ENCODE data around the gene HOXC9.

The HOXC9 gene

DNA sequence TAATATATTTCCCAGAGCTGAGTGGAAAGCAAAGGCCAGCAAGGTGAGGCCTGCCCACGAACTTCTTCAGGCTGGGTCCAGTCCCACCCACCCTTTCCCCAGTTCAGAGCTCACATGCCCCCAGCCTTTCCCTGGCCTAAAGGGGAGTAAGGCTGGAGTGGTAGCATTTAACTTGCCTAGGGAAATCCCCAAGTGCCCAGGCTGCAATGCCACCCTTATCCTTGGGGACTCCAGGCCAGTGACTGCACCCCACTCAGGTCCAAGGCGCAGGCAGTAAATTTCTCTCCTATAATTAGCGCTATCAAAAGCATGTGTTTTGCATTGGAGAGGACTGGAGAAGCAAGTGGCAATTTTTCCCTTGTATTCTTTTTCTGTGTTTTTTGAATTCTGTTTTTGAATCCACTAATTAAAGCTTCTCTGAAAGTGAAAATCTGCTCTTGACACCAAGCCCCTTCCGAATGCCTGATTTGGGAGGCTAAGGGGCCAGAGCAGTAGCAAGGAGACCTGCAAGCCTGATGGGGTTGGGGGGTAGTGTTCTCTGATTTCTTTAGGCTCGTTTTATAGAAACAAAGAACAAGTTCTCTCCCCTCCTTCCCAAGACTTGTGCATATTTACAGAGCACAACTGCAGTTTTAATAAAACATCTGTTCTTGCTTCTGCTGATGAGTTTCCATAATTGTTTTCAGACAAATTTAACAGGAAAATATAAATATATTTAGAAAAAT, 24.8 kb downstream of the HOXC9 start:
- FAIRE-seq (no peak), DNase-seq (ENCODE audit: insufficient read length, low spot score) (no peak)

DNA sequence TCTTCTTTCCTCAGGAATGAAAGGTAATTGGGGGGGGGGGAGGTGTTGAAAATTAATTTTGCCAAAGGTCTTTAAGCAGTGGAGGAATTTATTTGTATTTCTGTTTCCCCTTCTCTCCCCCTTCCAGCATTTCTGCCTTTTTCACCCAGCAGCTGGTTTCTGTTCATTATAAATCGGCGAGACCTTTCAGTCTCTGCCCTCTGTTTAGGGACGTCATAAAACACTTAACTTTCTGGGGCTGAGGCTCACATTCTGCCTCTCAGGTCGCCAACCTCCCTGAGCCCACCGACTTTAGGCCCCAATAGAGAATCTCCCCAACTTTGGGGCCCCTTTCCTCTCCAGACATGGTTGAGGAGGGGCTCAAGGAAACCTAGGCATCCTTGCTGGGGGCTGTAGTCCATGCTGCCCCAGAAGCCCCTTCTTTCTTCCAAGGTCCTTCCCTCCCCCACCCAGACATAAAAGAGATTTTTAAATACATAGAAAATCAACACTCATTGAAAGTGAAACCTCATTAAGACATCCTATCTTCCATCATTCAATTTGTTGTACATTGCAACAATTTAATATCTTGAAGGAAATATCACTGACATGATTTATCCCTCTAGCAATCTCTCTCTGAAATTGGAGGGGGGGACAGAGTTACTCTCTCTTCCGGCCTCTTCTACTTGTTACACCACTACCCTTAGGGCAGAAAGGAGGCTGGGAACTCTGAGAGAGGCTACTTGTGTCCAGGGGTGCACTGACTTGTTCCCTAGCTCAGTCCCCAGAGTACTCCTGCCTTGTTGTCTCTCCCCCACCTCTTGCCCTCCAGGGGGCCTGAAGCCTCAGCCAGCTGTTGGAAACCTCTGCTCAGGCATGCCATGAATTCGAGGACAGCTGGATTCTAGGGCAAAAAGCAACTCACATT, 25.8 kb downstream of the HOXC9 start:
- DNase-seq (ENCODE audit: insufficient read length, low spot score) (no peak), FAIRE-seq (no peak)

DNA sequence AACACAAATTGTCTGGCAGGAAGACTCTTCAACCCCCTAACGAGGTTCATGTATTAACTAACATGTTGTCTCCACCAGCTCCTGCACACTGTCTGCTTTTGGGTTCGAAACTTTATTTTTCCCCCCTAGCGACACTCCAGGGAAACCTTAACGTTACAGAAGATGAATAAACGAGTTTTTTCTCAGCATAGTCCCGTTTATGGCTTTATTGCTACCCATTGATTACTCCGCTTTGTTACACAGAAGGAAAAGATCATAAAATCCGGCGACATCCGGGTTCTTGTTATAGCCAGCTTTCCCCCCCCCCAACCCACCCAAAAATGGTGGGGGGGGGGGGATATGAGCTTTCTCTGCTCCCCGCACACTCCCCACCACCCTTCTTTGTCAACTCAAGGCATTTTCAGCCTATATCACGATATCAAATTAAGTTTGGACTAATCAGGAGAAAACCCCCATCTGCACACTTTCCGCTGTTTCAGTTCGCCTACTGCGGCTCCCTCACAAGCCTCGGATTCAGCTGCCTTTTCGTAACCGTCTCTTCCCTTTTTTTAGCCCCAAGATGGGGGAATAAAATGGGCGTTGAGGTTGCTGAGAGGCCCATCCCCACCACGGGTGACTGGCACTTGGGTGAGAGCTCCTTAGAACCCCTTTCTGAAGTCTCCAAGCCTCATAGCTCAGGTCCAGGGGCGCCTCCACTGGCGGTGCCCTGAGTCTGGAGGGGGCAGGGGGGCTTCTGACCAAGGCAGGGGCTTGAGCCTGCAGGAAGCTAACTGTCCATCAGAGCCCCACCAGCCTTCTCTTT, 26.9 kb downstream of the HOXC9 start:
- FAIRE-seq = no peak
- no peak for DNase-seq (ENCODE audit: insufficient read length, low spot score)

DNA sequence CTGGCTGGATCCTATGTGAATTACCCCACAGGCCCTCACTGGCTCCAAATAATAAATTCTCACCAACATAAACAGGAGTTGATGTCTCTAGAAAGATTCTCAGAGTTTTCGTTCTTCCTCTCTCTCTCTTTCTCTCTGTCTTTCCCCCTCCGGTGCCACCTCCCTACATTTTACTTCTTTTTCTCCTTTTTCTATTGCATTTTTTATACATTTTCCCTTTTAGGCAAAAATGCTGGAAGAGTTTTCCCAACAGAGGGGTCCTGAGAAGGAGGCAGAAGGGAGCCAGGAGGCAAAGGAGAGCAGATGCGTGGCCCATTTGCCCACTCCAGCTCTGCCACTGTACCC, 27.5 kb downstream of the HOXC9 start:
- FAIRE-seq = no peak
- no peak for DNase-seq (ENCODE audit: insufficient read length, low spot score)

DNA sequence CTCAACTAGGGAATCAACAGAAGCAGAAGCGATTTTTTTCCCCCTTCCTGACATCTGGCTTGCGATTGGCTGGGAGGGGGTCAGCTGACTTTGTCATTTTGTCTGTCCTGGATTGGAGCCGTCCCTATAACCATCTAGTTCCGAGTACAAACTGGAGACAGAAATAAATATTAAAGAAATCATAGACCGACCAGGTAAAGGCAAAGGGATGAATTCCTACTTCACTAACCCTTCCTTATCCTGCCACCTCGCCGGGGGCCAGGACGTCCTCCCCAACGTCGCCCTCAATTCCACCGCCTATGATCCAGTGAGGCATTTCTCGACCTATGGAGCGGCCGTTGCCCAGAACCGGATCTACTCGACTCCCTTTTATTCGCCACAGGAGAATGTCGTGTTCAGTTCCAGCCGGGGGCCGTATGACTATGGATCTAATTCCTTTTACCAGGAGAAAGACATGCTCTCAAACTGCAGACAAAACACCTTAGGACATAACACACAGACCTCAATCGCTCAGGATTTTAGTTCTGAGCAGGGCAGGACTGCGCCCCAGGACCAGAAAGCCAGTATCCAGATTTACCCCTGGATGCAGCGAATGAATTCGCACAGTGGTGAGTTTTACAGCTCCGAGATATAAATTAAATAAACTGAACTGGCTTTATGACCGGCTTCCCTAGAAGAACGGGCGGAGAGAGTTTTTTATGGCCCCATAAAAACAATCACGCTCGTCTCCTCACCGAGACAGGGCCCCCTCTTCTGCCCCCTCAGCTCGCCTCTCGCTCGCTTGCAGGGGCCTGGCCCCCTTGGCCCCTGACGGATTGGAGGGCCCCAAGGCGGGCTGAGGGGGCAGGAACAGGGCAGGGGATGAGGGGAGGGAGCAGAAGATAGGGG, 28.6 kb downstream of the HOXC9 start, which contains the start of gene HOXC6:
TSS of gene HOXC6 (plus strand) at position 127 of the 888 bp plus-strand sequence. CDS start at position 209, 82 bp downstream.
- FAIRE-seq = no peak
- no peak for DNase-seq (ENCODE audit: insufficient read length, low spot score)

DNA sequence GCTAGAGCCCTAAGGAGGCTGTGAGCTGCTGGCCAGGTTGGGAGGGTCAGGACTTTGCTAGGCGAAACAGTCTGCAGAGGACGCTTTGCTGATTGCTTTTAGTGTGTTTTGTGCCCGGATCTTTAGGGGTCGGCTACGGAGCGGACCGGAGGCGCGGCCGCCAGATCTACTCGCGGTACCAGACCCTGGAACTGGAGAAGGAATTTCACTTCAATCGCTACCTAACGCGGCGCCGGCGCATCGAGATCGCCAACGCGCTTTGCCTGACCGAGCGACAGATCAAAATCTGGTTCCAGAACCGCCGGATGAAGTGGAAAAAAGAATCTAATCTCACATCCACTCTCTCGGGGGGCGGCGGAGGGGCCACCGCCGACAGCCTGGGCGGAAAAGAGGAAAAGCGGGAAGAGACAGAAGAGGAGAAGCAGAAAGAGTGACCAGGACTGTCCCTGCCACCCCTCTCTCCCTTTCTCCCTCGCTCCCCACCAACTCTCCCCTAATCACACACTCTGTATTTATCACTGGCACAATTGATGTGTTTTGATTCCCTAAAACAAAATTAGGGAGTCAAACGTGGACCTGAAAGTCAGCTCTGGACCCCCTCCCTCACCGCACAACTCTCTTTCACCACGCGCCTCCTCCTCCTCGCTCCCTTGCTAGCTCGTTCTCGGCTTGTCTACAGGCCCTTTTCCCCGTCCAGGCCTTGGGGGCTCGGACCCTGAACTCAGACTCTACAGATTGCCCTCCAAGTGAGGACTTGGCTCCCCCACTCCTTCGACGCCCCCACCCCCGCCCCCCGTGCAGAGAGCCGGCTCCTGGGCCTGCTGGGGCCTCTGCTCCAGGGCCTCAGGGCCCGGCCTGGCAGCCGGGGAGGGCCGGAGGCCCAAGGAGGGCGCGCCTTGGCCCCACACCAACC, 29.8 kb downstream of the HOXC9 start:
- no peak for FAIRE-seq
- DNase-seq (ENCODE audit: insufficient read length, low spot score) = no peak

DNA sequence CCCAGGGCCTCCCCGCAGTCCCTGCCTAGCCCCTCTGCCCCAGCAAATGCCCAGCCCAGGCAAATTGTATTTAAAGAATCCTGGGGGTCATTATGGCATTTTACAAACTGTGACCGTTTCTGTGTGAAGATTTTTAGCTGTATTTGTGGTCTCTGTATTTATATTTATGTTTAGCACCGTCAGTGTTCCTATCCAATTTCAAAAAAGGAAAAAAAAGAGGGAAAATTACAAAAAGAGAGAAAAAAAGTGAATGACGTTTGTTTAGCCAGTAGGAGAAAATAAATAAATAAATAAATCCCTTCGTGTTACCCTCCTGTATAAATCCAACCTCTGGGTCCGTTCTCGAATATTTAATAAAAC, 30.5 kb downstream of the HOXC9 start:
- FAIRE-seq (no peak), DNase-seq (ENCODE audit: insufficient read length, low spot score) (no peak)

DNA sequence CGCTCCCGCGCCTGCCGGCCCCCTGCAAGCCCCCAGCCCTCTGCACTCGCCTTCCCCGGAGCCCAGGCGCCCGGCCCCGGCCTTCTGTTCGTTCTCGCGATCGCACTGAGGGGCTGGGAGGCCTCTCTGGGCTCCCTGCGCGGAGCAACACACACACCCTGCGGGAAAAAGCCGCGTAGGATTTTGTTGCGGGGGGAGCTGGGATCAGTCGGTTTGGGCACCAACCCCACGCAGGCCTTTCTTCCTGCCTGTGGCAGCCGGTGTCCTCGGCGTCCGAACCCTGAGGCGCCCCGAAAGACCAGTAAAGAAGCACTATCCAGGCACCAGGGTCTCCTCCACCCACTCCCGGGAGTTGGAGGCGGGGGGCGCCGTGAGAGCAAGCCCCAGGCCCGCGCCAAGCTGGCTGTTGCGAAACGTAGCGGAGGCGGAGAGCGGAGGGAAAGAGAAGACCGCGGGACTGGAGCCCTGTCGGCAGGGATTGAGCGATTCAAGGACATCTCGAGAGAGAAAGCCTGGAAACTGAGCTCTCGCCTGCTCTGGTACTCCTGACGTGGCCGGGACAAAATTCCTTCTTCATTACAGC, 31.0 kb downstream of the HOXC9 start:
- FAIRE-seq (no peak), DNase-seq (ENCODE audit: insufficient read length, low spot score) (no peak)

DNA sequence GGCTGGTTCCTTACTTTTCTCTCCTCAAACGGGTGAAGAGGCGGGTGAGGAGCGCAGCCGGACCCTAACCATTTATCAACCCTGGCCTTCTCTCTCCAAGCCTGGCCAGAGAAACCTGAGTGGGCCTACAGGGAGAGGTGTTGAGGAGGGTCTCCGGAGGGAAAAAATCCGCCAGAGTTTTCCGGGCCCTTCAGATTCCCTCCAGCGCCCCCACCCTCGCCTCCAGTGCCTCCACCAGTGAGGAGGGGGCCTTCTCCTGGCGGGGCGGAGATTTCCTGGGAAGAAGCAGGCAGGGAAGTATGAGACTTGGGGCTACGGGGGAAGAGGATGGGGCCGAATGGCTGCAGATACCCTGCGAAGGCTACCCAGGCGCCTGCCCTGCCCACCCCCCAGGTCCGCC, 31.5 kb downstream of the HOXC9 start:
- FAIRE-seq = no peak
- no peak for DNase-seq (ENCODE audit: insufficient read length, low spot score)

DNA sequence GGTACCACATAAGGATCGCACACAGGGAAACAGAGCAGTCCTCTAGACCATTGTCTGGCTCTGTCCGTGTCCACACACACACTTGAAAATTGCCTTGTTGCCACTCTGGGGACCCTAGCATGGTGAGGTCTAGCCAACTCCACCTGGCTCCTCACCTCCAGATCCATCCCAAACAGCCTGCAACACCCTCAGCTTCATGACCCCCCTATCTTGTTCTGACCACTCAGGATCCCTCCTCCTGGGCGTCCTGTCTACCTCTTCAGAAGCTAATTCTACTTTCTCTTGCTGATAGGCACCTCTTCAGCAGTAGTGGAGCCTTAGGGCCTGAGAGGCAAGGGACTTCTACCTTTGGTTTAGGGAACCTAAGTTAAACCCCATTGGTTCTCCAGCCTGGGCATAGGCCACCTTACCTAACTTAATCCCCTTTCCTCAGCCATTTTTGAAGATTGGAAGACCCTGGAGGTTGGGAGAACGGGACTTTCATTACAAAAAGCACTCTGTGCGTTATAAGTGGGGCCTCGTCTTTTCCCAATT, 32.2 kb downstream of the HOXC9 start:
- FAIRE-seq (no peak), DNase-seq (ENCODE audit: insufficient read length, low spot score) (no peak)

DNA sequence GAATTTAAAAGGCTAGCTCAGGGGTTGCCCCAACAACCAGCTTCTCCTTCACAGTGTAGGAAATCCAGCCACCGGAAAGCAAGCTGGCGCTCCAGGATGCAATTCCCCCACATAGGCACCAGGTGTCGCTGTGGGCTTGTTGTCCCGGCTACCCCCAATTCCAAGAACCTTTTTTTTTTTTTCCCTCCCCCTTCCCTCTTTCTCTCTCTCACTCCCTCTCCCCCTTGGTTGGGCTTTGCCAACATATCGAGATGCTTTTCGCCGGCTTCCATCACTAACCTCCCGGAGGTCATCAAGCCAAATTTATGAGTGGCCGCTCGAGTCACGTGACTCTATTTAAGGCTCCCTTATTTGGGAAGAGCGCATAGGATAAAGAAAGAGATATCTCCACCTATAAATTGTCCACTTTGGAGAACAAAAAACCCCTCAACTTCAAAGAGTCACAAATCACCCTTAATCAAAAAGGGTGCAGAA, 32.7 kb downstream of the HOXC9 start, which contains the start of gene HOXC5:
TSS of gene HOXC5 (plus strand) at position 424 of the 474 bp plus-strand sequence. CDS start 73 bp downstream, outside the sequence.
- FAIRE-seq = peak; percentile 88
- DNase-seq (ENCODE audit: insufficient read length, low spot score) = peak; percentile 85

DNA sequence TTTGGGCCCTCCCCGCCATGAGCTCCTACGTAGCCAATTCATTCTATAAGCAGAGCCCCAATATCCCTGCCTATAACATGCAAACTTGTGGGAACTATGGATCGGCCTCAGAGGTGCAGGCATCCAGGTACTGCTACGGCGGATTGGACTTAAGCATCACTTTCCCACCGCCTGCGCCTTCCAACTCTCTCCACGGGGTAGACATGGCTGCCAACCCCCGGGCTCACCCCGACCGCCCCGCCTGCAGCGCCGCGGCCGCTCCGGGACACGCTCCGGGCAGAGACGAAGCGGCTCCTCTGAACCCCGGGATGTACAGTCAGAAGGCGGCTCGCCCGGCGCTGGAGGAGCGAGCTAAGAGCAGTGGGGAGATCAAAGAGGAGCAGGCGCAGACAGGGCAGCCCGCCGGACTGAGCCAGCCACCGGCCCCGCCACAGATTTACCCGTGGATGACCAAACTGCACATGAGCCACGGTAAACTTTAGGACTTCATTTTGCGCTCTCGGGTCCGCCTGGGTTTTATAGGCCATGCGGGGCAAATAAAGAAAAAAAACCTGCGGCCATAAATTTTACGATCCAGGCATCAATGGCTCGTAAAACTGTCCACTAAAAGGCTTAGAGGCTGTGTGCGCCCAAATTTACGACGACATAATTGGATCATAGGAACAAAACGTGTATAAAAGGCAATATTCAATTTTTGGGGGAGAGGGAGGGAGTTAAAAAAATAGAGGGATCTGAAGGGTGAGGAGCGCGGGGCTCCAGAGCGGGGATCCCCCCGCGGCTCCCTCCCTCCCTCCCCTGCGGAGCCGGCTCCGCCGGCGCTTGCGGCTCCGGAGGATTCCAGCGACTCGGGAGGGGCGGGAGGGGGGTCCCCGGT, 33.4 kb downstream of the HOXC9 start:
- FAIRE-seq (no peak), DNase-seq (ENCODE audit: insufficient read length, low spot score) (no peak)

DNA sequence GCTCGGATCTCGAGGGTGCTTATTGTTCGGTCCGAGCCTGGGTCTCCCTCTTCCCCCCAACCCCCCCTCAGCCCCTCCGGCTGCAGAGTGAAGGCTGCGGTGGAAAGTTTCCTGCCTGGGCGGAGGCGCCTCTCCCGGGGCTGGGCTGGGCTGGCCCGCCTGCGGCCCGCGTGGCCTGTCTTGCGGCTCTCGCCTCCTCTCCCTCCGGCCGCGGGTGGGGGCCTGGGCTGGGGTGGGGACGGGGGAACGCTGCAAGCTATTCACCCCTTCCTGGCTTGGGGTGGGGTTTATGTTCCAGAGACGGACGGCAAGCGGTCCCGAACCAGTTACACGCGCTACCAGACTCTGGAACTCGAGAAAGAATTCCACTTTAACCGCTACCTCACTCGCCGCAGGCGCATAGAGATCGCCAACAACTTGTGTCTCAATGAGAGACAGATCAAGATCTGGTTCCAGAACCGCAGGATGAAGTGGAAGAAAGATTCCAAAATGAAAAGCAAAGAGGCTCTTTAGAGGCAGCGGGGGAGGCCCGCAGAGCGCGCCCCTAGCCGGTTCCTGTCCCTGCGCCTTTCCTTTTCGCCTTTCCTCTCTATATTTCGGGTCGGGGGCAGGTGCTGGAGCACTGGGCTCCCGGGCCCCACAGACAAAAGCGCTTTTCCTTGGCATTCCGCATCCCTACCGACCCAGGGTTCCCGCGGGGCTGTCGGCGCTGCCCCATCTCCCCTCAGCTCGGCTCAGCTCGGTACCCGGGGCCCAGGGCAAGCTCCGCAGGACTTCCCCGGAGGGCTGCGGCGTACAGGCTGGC, 34.2 kb downstream of the HOXC9 start:
- no peak for FAIRE-seq

DNA sequence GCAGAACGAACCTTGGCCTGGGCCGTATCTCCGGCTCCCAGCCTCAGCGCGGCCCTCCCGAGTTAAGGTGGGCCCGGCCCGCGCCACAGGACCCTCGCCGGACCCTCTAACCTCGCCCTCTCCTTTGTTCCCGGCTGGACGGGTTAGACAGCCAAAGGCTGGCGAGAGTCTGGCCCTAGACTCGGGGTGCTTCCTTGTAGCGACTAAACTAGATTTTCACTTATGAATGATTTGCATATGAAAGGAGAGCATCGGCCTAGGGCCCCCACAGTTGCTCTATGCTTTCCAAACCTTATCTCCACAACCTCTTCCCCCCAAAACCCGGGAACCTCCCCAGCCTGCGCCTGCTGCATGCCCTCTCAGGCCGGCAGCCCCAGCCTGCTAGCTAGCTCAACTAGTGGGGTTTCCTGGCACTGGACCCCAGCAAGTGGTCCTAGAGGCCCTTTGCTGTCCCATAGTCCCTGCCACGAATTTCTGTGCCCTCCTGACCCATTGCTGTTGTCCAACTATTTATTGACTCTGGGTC, 34.9 kb downstream of the HOXC9 start:
- DNase-seq (ENCODE audit: insufficient read length, low spot score) (no peak), FAIRE-seq (no peak)

More for the DNA sequence above, 34.2 kb downstream of the HOXC9 start:
- DNase-seq (ENCODE audit: insufficient read length, low spot score) = no peak

DNA sequence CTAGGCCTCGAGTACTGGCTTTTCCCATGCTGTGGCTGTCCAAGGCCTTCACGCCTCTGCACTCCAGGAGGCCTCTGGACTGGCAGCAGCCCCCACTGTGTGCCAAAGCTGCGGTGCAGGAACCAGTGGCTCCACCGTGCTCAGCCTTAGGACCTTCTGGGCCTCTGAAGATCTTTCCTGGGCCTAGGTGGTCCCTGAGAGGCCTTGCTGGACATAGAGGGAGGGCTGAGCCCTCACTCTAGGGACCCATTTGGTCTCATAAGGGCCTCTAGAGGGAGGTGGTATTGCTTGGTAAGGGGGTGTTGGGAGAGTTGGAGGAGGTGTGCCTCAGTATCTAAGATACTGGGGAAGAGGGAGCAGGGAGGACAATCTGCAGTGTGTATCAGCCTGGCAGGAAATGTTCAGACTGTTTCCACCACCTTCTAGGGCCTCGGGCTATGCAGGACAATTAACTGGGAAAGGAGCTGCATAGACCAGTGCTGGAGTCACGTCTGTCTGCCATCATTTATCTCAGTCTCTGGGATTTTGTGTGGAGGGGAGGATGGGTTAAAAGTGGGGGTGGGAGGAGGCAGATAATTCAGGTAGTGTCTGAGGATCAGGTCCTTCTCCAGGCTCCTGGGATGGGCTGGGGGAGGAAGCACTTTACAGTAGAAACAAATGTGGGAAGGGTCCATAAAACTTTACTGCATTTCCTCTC, 35.8 kb downstream of the HOXC9 start:
- no peak for FAIRE-seq
- no peak for DNase-seq (ENCODE audit: insufficient read length, low spot score)
